Prostate gland (tissue), 2 donors: ENCODE data around the gene S100A1. TPM values are rescaled to one million over a fixed set of nuclear protein-coding genes. Genes with fewer than 3 reads are reported as not detected.

ENCODE experiments used
- DNase-seq: peaks from one replicate; pipeline ENCODE4 v3.0.0-alpha.2; 2019; ENCODE audit warnings: low spot score
- H3K27ac ChIP-seq, 2 donors: fragments of 200-600 bp; sonication (generic); 2 replicates each; pipeline ENCODE4 v1.5.1; 2017 to 2019
- H3K27me3 ChIP-seq: fragments of 200-600 bp; sonication (generic); replicated peaks from 2 replicates; pipeline ENCODE4 v1.5.1; 2019; ENCODE audit not compliant: insufficient read depth
- H3K36me3 ChIP-seq, 2 donors: fragments of 200-600 bp; sonication (generic); 1 replicate in 1 of 2; 2 replicates in 1 of 2; pipeline versions ENCODE4 v1.5.1 to v1.8.1; 2017 to 2019
- H3K4me1 ChIP-seq: fragments of 200-600 bp; sonication (generic); replicated peaks from 2 replicates; pipeline ENCODE4 v1.5.1; 2019
- H3K4me3 ChIP-seq, 2 donors: fragments of 200-600 bp; sonication (generic); 2 replicates each; pipeline ENCODE4 v1.5.1; 2017 to 2019
- H3K9me3 ChIP-seq: fragments of 200-600 bp; sonication (generic); 2 replicates; pipeline ENCODE4 v1.5.1; 2017
- CTCF ChIP-seq, 4 experiments: fragments of 200-600 bp in 2 of 4; fragments of 450-650 bp in 2 of 4; sonication (generic) in 2 of 4; IDR thresholded peaks; 1 replicate in 3 of 4; 2 replicates in 1 of 4; pipeline ENCODE4 v1.5.1; 2016 to 2019; ENCODE audit warnings: antibody characterized with exemption in 4 of 4, mild to moderate bottlenecking in 2 of 4, moderate library complexity in 2 of 4
- POLR2A ChIP-seq: fragments of 450-650 bp; IDR thresholded peaks from one replicate; pipeline ENCODE4 v1.6.1; 2016; ENCODE audit warnings: antibody characterized with exemption, mild to moderate bottlenecking
- POLR2AphosphoS5 ChIP-seq: sonication (generic); formaldehyde crosslinking; IDR thresholded peaks from one replicate; pipeline ENCODE4 v1.6.1; 2017; ENCODE audit warnings: antibody characterized with exemption
- WGBS: methylation state at CpG from one replicate; pipeline ENCODE4 v1.1.5; 2018; 5-methylcytosine and 5-hydroxymethylcytosine counted together
- intact Hi-C: fragments of 100-400 bp; cut with DNase I; formaldehyde crosslinking; loops from one replicate; pipeline ENCODE4 v1.14.2; 2022
- total RNA-seq, 2 donors: library from RNA; depleted of rRNA; stranded (reverse); fragments of >200 nt; gene quantifications; one replicate each; pipeline ENCODE4 v1.1.0, GENCODE V29; 2016

The S100A1 gene
- total RNA-seq, 2 donors from 2014 or later: 9.1 to 10.7 TPM

- peak; percentile 60 for DNase-seq
- Histone ChIP-seq H3K27ac (peak within 1 kb of the TSS in 1 of 2 donors; percentile 16), H3K4me1 (no peaks in the 10 kb centered on the region), H3K36me3 (no peaks in the 10 kb centered on the region), H3K27me3 (no peaks in the 10 kb centered on the region), H3K9me3 (no peaks in the 10 kb centered on the region), H3K4me3 (no peak within 1 kb of the TSS)
- WGBS: 56% methylated on average over 10 of the region's 10 CpGs
- intact Hi-C loops: no loop called here
- TF ChIP-seq POLR2A (peak; percentile 37), POLR2AphosphoS5 (peak; percentile 17), CTCF (IDR thresholded peaks at IDR 0.05) (no peak)
These were observed 11.9 kb upstream of the S100A1 start, which contains the start of gene S100A14 for GRCh38 chr1:153616144-153616916. Gene S100A14 (minus strand): TSS chr1:153616325. CDS start chr1:153615858, 467 bp downstream.

GRCh38 chr1:153616917-153617311, 11.3 kb upstream of the S100A1 start:
- Histone ChIP-seq H3K9me3 (no peaks in the 10 kb centered on the region), H3K27me3 (no peaks in the 10 kb centered on the region), H3K36me3 (no peaks in the 10 kb centered on the region), H3K4me3 (no peak overlapping the region), H3K4me1 (no peaks in the 10 kb centered on the region), H3K27ac (peak overlapping the region in 1 of 2 donors; percentile 16)
- intact Hi-C loops: no loop called here
- no peak for TF ChIP-seq CTCF (IDR thresholded peaks at IDR 0.05)
- TF ChIP-seq POLR2AphosphoS5: no peak
- TF ChIP-seq POLR2A: no peak
- 65% methylated on average over 5 of the region's 5 CpGs for WGBS
- DNase-seq: no peak

- intact Hi-C loops: no loop called here
- 94% methylated on average over 6 of the region's 6 CpGs for WGBS
- Histone ChIP-seq H3K36me3 (no peaks in the 10 kb centered on the region), H3K9me3 (no peaks in the 10 kb centered on the region), H3K27ac (no peak overlapping the region), H3K27me3 (no peaks in the 10 kb centered on the region), H3K4me1 (no peaks in the 10 kb centered on the region), H3K4me3 (no peak overlapping the region)
- DNase-seq: no peak
- TF ChIP-seq POLR2A: no peak
- no peak for TF ChIP-seq POLR2AphosphoS5
- TF ChIP-seq CTCF (IDR thresholded peaks at IDR 0.05): peak in 1 of 4 experiments; percentile 40
These were observed 10.6 kb upstream of the S100A1 start for GRCh38 chr1:153617663-153618062.

GRCh38 chr1:153619171-153619570, 9.1 kb upstream of the S100A1 start:
- no peak for TF ChIP-seq CTCF (IDR thresholded peaks at IDR 0.05)
- no peak for TF ChIP-seq POLR2AphosphoS5
- TF ChIP-seq POLR2A: no peak
- no peak overlapping the region for H3K4me3 ChIP-seq
- H3K27me3 ChIP-seq: no peaks in the 10 kb centered on the region
- no peak for DNase-seq
- WGBS: 89% methylated on average over 6 of the region's 6 CpGs
- no peaks in the 10 kb centered on the region for H3K4me1 ChIP-seq
- H3K27ac ChIP-seq: no peak overlapping the region
- intact Hi-C loops: no loop called here
- H3K36me3 ChIP-seq: no peaks in the 10 kb centered on the region
- no peaks in the 10 kb centered on the region for H3K9me3 ChIP-seq

- TF ChIP-seq POLR2AphosphoS5 (no peak), CTCF (IDR thresholded peaks at IDR 0.05) (no peak), POLR2A (no peak)
- Histone ChIP-seq H3K4me3 (no peak overlapping the region), H3K27me3 (no peaks in the 10 kb centered on the region), H3K27ac (no peak overlapping the region), H3K9me3 (no peaks in the 10 kb centered on the region), H3K36me3 (no peaks in the 10 kb centered on the region), H3K4me1 (peaks cover 5% of the 10 kb centered on the region)
- DNase-seq: no peak
- WGBS: 77% methylated on average over 7 of the region's 7 CpGs
- intact Hi-C loops: no loop called here
These were observed 5.1 kb upstream of the S100A1 start for GRCh38 chr1:153623101-153623500.
